K562 (cell line): ENCODE data around the gene BOLA1. TPM values are rescaled to one million over a fixed set of nuclear protein-coding genes. Genes with fewer than 3 reads are reported as not detected.
"Not testable (repeated sequence)": the region's sequence is repeated elsewhere in the genome, so short reads cannot be mapped to it uniquely, and the experiment has no call there.

Source experiments
- ATAC-seq: fragments of 200-7000 bp; cut with Tn5 transposase; 3 replicates; pipeline ENCODE4 v1.9.1; 2020; ENCODE audit warnings: moderate library complexity
- BruUV-seq: library from RNA; stranded (reverse); fragments of 400-500 nt; replicated peaks from 2 replicates; lab custom pipeline; 2021; lab: Mats Ljungman, UMichigan
- CTCF ChIA-PET: fragments of 300-600 bp; formaldehyde crosslinking; extraction: SDS; loops from one replicate; lab custom pipeline; 2021; ENCODE audit warnings: low intra/inter-chr PET ratio; lab: Yijun Ruan, JAX
- POLR2A ChIA-PET: fragments of 300-600, 350-650 bp; sonication (Branson Sonifier 250); formaldehyde crosslinking; extraction: SDS; loops from one replicate; lab custom pipeline; 2021; ENCODE audit warnings: antibody characterized with exemption, inconsistent platforms; lab: Yijun Ruan, JAX
- DNase-seq, 4 experiments: peaks; one replicate each; pipeline versions ENCODE4 v3.0.0 to v3.0.0-alpha.2; 2011 to 2018; ENCODE audit warnings: low spot score in 3 of 4, mixed read lengths in 3 of 4; ENCODE audit errors: extremely low read depth in 1 of 4
- FAIRE-seq: peaks from 2 replicates; lab custom pipeline; 2011; peaks lifted over from hg19 to GRCh38; lab: Jason Lieb, UNC
- H2AFZ ChIP-seq: 2 replicates; pipeline ENCODE4 v1.6.0; 2011; ENCODE audit warnings: low read depth, low read length, control low read depth, inconsistent platforms
- H3K27ac ChIP-seq: fragments of 200-600 bp; 3 replicates; pipeline ENCODE4 v1.8.0; 2011; ENCODE audit warnings: low read depth, mild to moderate bottlenecking, control low read depth, inconsistent platforms, low read length, moderate library complexity, mixed read lengths; ENCODE audit errors: extremely low read depth
- H3K27me3 ChIP-seq, 2 experiments: fragments of 300-600 bp in 1 of 2; 2 replicates in 1 of 2; 3 replicates in 1 of 2; pipeline versions ENCODE4 v1.6.0 to v1.8.0; 2011; ENCODE audit warnings: inconsistent platforms in 2 of 2, low read length in 2 of 2, mild to moderate bottlenecking in 1 of 2, mixed read lengths in 1 of 2, moderate library complexity in 1 of 2; ENCODE audit not compliant: control insufficient read depth in 2 of 2, insufficient read depth in 2 of 2
- H3K36me3 ChIP-seq: fragments of 300-600 bp; 3 replicates; pipeline ENCODE4 v1.8.0; 2011; ENCODE audit warnings: mild to moderate bottlenecking, low read length, inconsistent platforms; ENCODE audit not compliant: control insufficient read depth, insufficient read depth
- H3K4me1 ChIP-seq, 2 experiments: fragments of 200-600 bp in 1 of 2; replicated peaks in 1 of 2; 2 replicates in 1 of 2; 3 replicates in 1 of 2; pipeline versions ENCODE4 v1.5.1 to v1.8.0; 2011; ENCODE audit warnings: inconsistent platforms in 2 of 2, low read length in 2 of 2, mild to moderate bottlenecking in 1 of 2, mixed read lengths in 1 of 2, moderate library complexity in 1 of 2; ENCODE audit not compliant: control insufficient read depth in 2 of 2, insufficient read depth in 2 of 2
- H3K4me2 ChIP-seq: 2 replicates; pipeline ENCODE4 v1.6.1; 2011; ENCODE audit warnings: low read length, control low read depth, inconsistent platforms, mixed read lengths; ENCODE audit not compliant: insufficient read depth
- H3K4me3 ChIP-seq: fragments of 200-600 bp; sonication (generic), shearing (Covaris generic); 2 replicates; pipeline ENCODE4 v1.5.1; 2016; ENCODE audit warnings: control low read depth, inconsistent platforms
- H3K79me2 ChIP-seq: fragments of 200-600 bp; 3 replicates; pipeline ENCODE4 v1.8.0; 2011; ENCODE audit warnings: low read length, inconsistent platforms; ENCODE audit not compliant: control insufficient read depth, insufficient read depth
- H3K9ac ChIP-seq, 2 experiments: 2 replicates each; pipeline versions ENCODE4 v1.6.0 to v1.6.1; 2011; ENCODE audit warnings: low read depth in 2 of 2, low read length in 2 of 2, control low read depth in 1 of 2, inconsistent platforms in 1 of 2, mild to moderate bottlenecking in 1 of 2, mixed read lengths in 1 of 2; ENCODE audit not compliant: insufficient read depth in 1 of 2
- H3K9me1 ChIP-seq: one replicate; pipeline ENCODE4 v1.6.0; 2011; ENCODE audit warnings: inconsistent platforms, mild to moderate bottlenecking, low read length, moderate library complexity; ENCODE audit not compliant: control insufficient read depth, insufficient read depth
- H3K9me3 ChIP-seq: replicated peaks from 2 replicates; pipeline ENCODE4 v1.5.1; 2011; ENCODE audit warnings: low read depth, low read length, inconsistent platforms; ENCODE audit not compliant: control insufficient read depth, insufficient read depth
- H4K20me1 ChIP-seq: replicated peaks from 2 replicates; pipeline ENCODE4 v1.6.1; 2011; ENCODE audit warnings: low read length, inconsistent platforms, mixed read lengths; ENCODE audit not compliant: control insufficient read depth, insufficient read depth
- BCL6 ChIP-seq: fragments of 250-450 bp; sonication (Bioruptor Pico); IDR thresholded peaks from 2 replicates; pipeline ENCODE4 v1.4.0; 2020
- C11orf30 ChIP-seq: fragments of 450-650 bp; IDR thresholded peaks from 2 replicates; pipeline ENCODE4 v1.6.1; 2016; ENCODE audit warnings: low read depth, mild to moderate bottlenecking
- EP300 ChIP-seq: IDR thresholded peaks from 2 replicates; pipeline ENCODE4 v1.6.1; 2012; ENCODE audit warnings: low read length, improper control_type of control experiment
- MAFG ChIP-seq: fragments of 450-650 bp; conservative IDR thresholded peaks from 2 replicates; pipeline ENCODE4 v1.6.1; 2016; ENCODE audit warnings: missing genetic modification characterization, missing compliant biosample characterization
- MIER1 ChIP-seq: fragments of 450-650 bp; IDR thresholded peaks from 2 replicates; pipeline ENCODE4 v1.6.1; 2016; ENCODE audit warnings: antibody characterized with exemption, mild to moderate bottlenecking, low read depth
- RBBP5 ChIP-seq: fragments of 200-600 bp; sonication (generic); IDR thresholded peaks from 2 replicates; pipeline ENCODE4 v1.6.1; 2012; ENCODE audit warnings: borderline replicate concordance, mild to moderate bottlenecking, low read length, control low read depth, inconsistent platforms; ENCODE audit not compliant: insufficient read depth, poor library complexity, severe bottlenecking
- ZEB2 ChIP-seq: fragments of 450-650 bp; IDR thresholded peaks from 2 replicates; pipeline ENCODE4 v1.6.1; 2016
- ZKSCAN8 ChIP-seq: fragments of 200-800 bp; sonication (Bioruptor generic); IDR thresholded peaks from 2 replicates; pipeline ENCODE4 v1.6.1; 2016; ENCODE audit warnings: missing genetic modification characterization, missing compliant biosample characterization
- ZNF316 ChIP-seq: fragments of 450-650 bp; IDR thresholded peaks from 2 replicates; pipeline ENCODE4 v1.6.1; 2016
- ZNF592 ChIP-seq: fragments of 450-650 bp; IDR thresholded peaks from 2 replicates; pipeline ENCODE4 v1.6.1; 2017; ENCODE audit warnings: antibody characterized with exemption, mild to moderate bottlenecking
- ZNF699 ChIP-seq: fragments of 250-450 bp; sonication (Bioruptor Pico); IDR thresholded peaks from 2 replicates; pipeline ENCODE4 v1.8.0; 2021; ENCODE audit warnings: mild to moderate bottlenecking, moderate library complexity; ENCODE audit not compliant: insufficient replicate concordance
- WGBS: fragments of 100-300 bp; shearing (Covaris generic); methylation state at CpG from one replicate; pipeline ENCODE4 v1.1.6; 2016; ENCODE audit warnings: low coverage, mixed read lengths; ENCODE audit not compliant: insufficient coverage; ENCODE audit errors: missing lambda C conversion rate; 5-methylcytosine and 5-hydroxymethylcytosine counted together
- in situ Hi-C: fragments of 300-500 bp; cut with MboI; formaldehyde crosslinking; loops from 4 replicates; pipeline ENCODE4 v1.15.0; 2018; ENCODE audit warnings: inconsistent platforms, mixed read lengths
- intact Hi-C: fragments of 100-400 bp; cut with micrococcal nuclease; formaldehyde crosslinking; loops from 2 replicates; pipeline ENCODE4 v1.14.2; 2022
- polyA plus RNA-seq, 8 experiments: library from polyadenylated mRNA; depleted of rRNA in 4 of 8; stranded (reverse) in 5 of 8; unstranded in 3 of 8; fragments of >200 nt; fragmentation: Nextera tagmentation in 2 of 8; fragmentation: Illumina TruSeq in 1 of 8; extraction: Ambion mirVana in 2 of 8; extraction: Trizol in 1 of 8; gene quantifications; 2 replicates each; pipeline versions ENCODE4 v1.2.1 to v1.2.3, GENCODE V29; 2011 to 2014; ENCODE audit warnings: inconsistent platforms in 1 of 8, missing spikeins in 1 of 8
- total RNA-seq, 7 experiments: library from RNA; depleted of rRNA in 6 of 7; stranded (reverse); fragments of >200 nt in 6 of 7; fragmentation: Illumina TruSeq in 2 of 7; extraction: Trizol in 2 of 7; gene quantifications; 2 replicates each; pipeline versions ENCODE4 v1.2.1 to v1.2.3, GENCODE V29; 2011 to 2021; ENCODE audit warnings: low replicate concordance in 1 of 7

BOLA1 gene
- total and polyA plus RNA-seq, 9 of the 15 experiments (the other 6 are each of a cell fraction or from before 2014, with no cell fraction given) = 0.18 to 1.2 (median 0.40) TPM; not detected in 2

- ATAC-seq, H3K9me3 ChIP-seq, H4K20me1 ChIP-seq, DNase-seq, H3K79me2 ChIP-seq, H3K27ac ChIP-seq, H2AFZ ChIP-seq, POLR2A ChIA-PET, intact Hi-C loops, H3K9ac ChIP-seq, in situ Hi-C loops, BruUV-seq, H3K9me1 ChIP-seq, H3K4me1 ChIP-seq, FAIRE-seq, H3K36me3 ChIP-seq, CTCF ChIA-PET, H3K27me3 ChIP-seq, H3K4me2 ChIP-seq, H3K4me3 ChIP-seq: not testable (repeated sequence)
- no CpG with 5 or more reads among the region's 4 CpGs for WGBS
Measured at GRCh38 chr1:149873060-149873459, 26.3 kb upstream of the BOLA1 start.

- Histone ChIP-seq H3K4me1 (peaks cover 8 to 9% of the 10 kb centered on the region in 2 experiments; a peak in 3 of 5 replicates), H2AFZ (0 out of 2 replicates have a peak overlapping the region, but pooled peaks have one; percentile 15), H3K4me3 (no peak overlapping the region), H3K9me1 (no peaks in the 10 kb centered on the region), H4K20me1 (peaks cover 5% of the 10 kb centered on the region; the same call in 1 of the 2 replicates), H3K27ac (no peak overlapping the region; the same call in 2 of the 3 replicates), H3K36me3 (no peaks in the 10 kb centered on the region), H3K79me2 (peaks cover 13% of the 10 kb centered on the region), H3K4me2 (no peak overlapping the region; the same call in 1 of the 2 replicates), H3K9ac (peak overlapping the region in 1 of 2 experiments; percentile 55; a peak in 2 of 4 replicates), H3K9me3 (no peaks in the 10 kb centered on the region), H3K27me3 (no peaks in the 10 kb centered on the region)
- BruUV-seq = no TSS peak
- ATAC-seq (peak; percentile 59), DNase-seq (no peak), FAIRE-seq (no peak)
- CTCF ChIA-PET = no interaction called here
- intact Hi-C loops (no loop called here), in situ Hi-C loops (no loop called here)
- 59% methylated on average over 7 of the region's 7 CpGs for WGBS
- POLR2A ChIA-PET = interaction anchor here (2.0 kb wide), 1 partner anchor 9 kb away, joined by 49 read pairs; a partner anchor contains a TSS
- TF ChIP-seq ZEB2 (no peak), ZNF316 (peak; percentile 75; the same call in 1 of the 2 replicates), MIER1 (no peak), ZNF592 (0 out of 2 replicates have a peak, but pooled peaks have one; percentile 32), EP300 (peak; percentile 31; the same call in 1 of the 2 replicates), RBBP5 (peak; percentile 28), ZNF699 (CRISPR knock-in tag) (no peak), ZKSCAN8 (CRISPR knock-in tag) (peak; percentile 90), C11orf30 (peak; percentile 78), MAFG (tag) (peak; percentile 84), BCL6 (no peak)
Measured at GRCh38 chr1:149877211-149877946, 22.0 kb upstream of the BOLA1 start.
